Osteocyte (in vitro differentiated cells): Measurements from ENCODE around the gene RALGDS. TPM values are rescaled to one million over a fixed set of nuclear protein-coding genes. Genes with fewer than 3 reads are reported as not detected.

ENCODE experiments used
- DNase-seq: peaks from one replicate; pipeline ENCODE4 v3.0.0; 2021; ENCODE audit warnings: mixed read lengths; ENCODE audit not compliant: unreplicated experiment; ENCODE audit errors: extremely low spot score
- H3K27ac Mint-ChIP-seq: one replicate; pipeline ENCODE4 v1.8.0; 2021; ENCODE audit warnings: mild to moderate bottlenecking, mixed read lengths; ENCODE audit not compliant: unreplicated experiment
- H3K27me3 Mint-ChIP-seq: one replicate; pipeline ENCODE4 v1.8.0; 2021; ENCODE audit warnings: mixed read lengths; ENCODE audit not compliant: unreplicated experiment
- H3K36me3 Mint-ChIP-seq: one replicate; pipeline ENCODE4 v1.8.0; 2021; ENCODE audit warnings: mixed read lengths; ENCODE audit not compliant: unreplicated experiment
- H3K4me1 Mint-ChIP-seq: one replicate; pipeline ENCODE4 v1.8.0; 2021; ENCODE audit warnings: mixed read lengths; ENCODE audit not compliant: unreplicated experiment
- H3K4me3 Mint-ChIP-seq: one replicate; pipeline ENCODE4 v1.8.0; 2021; ENCODE audit warnings: mild to moderate bottlenecking, moderate library complexity, mixed read lengths; ENCODE audit not compliant: unreplicated experiment
- H3K9me3 Mint-ChIP-seq: one replicate; pipeline ENCODE4 v1.8.0; 2021; ENCODE audit warnings: mixed read lengths; ENCODE audit not compliant: unreplicated experiment
- CTCF ChIP-seq: fragments of 200-600 bp; sonication (generic); IDR thresholded peaks from 2 replicates; pipeline ENCODE4 v1.5.0; 2021; ENCODE audit warnings: antibody characterized with exemption, mild to moderate bottlenecking, moderate library complexity
- total RNA-seq: library from RNA; stranded (reverse); gene quantifications from 2 replicates; pipeline ENCODE4 v1.2.1, GENCODE V29; 2021

RALGDS gene
- total RNA-seq, 1 donor from 2014 or later, result 38.4 TPM

- H3K4me3 Mint-ChIP-seq, result no peak overlapping the region
Measured at GRCh38 chr9:133080161-133080560, 40.9 kb downstream of the RALGDS start.

DNA sequence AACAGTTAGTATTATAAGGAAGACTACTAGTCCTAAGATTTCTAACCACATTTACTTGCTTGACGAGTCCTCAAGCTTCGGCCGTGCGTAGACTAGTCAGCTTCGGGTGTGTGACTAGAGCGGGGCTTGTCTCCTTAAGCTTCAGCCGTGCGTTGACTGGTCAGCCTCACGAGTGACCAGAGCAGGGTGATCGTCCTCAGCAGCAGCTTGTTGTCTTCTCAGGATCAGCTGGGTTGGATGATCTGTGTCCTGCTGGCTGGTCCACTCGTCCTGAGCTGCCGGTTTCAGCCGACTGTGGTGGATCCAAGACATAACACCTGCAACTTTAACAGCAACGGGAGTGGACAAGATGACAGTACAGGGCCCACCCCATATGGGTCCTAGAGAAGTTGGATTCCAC, 42.6 kb downstream of the RALGDS start:
- peaks cover 40% of the 10 kb centered on the region for H3K4me1 Mint-ChIP-seq
- DNase-seq, result no peak
- peaks cover 6% of the 10 kb centered on the region for H3K27me3 Mint-ChIP-seq
- H3K4me3 Mint-ChIP-seq, result no peak overlapping the region
- no peak overlapping the region for H3K27ac Mint-ChIP-seq
- TF ChIP-seq CTCF, result no peak
- no peaks in the 10 kb centered on the region for H3K9me3 Mint-ChIP-seq
- no peaks in the 10 kb centered on the region for H3K36me3 Mint-ChIP-seq

More at GRCh38 chr9:133080161-133080560, 40.9 kb downstream of the RALGDS start:
- no peak for TF ChIP-seq CTCF
- Mint-ChIP-seq H3K27ac (no peak overlapping the region), H3K27me3 (peaks cover 6% of the 10 kb centered on the region), H3K9me3 (no peaks in the 10 kb centered on the region), H3K4me1 (peaks cover 23% of the 10 kb centered on the region), H3K36me3 (no peaks in the 10 kb centered on the region)
- DNase-seq, result no peak

GRCh38 chr9:133076691-133077090, 44.3 kb downstream of the RALGDS start:
- no peak overlapping the region for H3K4me3 Mint-ChIP-seq

GRCh38 chr9:133075925-133076630, 45.0 kb downstream of the RALGDS start:
- H3K27ac Mint-ChIP-seq, result peak overlapping the region; percentile 85
- peaks cover 2% of the 10 kb centered on the region for H3K36me3 Mint-ChIP-seq
- no peak for TF ChIP-seq CTCF
- H3K4me3 Mint-ChIP-seq, result peak overlapping the region; percentile 14
- H3K9me3 Mint-ChIP-seq, result no peaks in the 10 kb centered on the region
- peaks cover 40% of the 10 kb centered on the region for H3K4me1 Mint-ChIP-seq
- H3K27me3 Mint-ChIP-seq, result peaks cover 6% of the 10 kb centered on the region
- DNase-seq, result no peak

More at GRCh38 chr9:133076691-133077090, 44.3 kb downstream of the RALGDS start:
- no peak for TF ChIP-seq CTCF
- peaks cover 40% of the 10 kb centered on the region for H3K4me1 Mint-ChIP-seq
- no peak for DNase-seq
- peaks cover 2% of the 10 kb centered on the region for H3K36me3 Mint-ChIP-seq
- no peaks in the 10 kb centered on the region for H3K9me3 Mint-ChIP-seq
- H3K27me3 Mint-ChIP-seq, result peaks cover 6% of the 10 kb centered on the region
- peak overlapping the region; percentile 85 for H3K27ac Mint-ChIP-seq

GRCh38 chr9:133074111-133074651, 46.9 kb downstream of the RALGDS start:
- no peaks in the 10 kb centered on the region for H3K9me3 Mint-ChIP-seq
- peaks cover 3% of the 10 kb centered on the region for H3K36me3 Mint-ChIP-seq
- peak overlapping the region; percentile 23 for H3K27ac Mint-ChIP-seq
- H3K4me3 Mint-ChIP-seq, result no peak overlapping the region
- no peak for DNase-seq
- peaks cover 40% of the 10 kb centered on the region for H3K4me1 Mint-ChIP-seq
- no peak for TF ChIP-seq CTCF
- H3K27me3 Mint-ChIP-seq, result no peaks in the 10 kb centered on the region
